Activated effector memory CD4-positive, alpha-beta T cell treated with anti-CD3 and anti-CD28 coated beads, Interleukin-2, amount 50 U/mL, for 16 hours (primary cell): ENCODE measurements around the gene DNASE1L1.

Source experiments
- DNase-seq: peaks from one replicate; pipeline ENCODE4 v3.0.0-alpha.2; 2020

DNASE1L1 gene

DNA sequence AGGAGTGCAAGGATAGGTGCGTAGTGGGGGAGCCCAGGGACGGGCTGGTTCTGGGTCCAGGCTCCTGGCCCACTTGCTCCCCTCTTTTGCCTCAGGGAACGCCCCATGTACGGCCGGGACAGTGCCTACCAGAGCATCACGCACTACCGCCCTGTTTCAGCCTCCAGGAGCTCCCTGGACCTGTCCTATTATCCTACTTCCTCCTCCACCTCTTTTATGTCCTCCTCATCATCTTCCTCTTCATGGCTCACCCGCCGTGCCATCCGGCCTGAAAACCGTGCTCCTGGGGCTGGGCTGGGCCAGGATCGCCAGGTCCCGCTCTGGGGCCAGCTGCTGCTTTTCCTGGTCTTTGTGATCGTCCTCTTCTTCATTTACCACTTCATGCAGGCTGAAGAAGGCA, 28.3 kb downstream of the DNASE1L1 start:
- no peak for DNase-seq

DNA sequence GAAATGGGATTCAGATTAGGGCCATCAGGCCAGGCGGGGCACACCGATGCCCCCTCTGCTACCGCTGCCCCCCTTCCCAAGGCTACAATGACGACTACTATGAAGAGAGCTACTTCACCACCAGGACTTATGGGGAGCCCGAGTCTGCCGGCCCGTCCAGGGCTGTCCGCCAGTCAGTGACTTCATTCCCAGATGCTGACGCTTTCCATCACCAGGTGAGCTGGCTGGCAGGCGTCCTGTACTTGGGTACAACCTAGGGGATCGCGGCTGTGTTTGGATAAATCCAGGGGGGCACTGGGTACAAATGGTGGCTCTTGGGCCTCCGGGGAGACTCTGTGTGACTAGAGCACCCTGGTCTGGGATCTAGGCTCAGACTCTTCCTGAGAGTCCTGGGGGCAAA, 28.9 kb downstream of the DNASE1L1 start:
- DNase-seq, result no peak

DNA sequence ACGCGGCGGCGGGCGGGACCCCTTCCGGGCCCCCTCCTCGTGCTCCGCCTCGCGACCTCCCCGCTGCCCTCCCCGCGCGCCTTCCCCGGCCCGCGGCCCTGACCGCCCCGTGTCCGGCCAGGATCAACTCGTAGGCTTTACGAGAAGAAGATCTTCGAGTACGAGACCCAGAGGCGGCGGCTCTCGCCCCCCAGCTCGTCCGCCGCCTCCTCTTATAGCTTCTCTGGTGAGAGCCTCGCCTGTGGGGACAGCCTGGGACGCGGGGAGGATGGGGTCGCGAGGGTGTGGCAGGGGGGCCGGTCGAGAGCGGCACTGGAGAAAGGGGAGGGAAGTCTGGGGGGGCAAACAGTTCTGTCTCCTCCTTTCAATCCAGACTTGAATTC, 29.5 kb downstream of the DNASE1L1 start:
- no peak for DNase-seq

DNA sequence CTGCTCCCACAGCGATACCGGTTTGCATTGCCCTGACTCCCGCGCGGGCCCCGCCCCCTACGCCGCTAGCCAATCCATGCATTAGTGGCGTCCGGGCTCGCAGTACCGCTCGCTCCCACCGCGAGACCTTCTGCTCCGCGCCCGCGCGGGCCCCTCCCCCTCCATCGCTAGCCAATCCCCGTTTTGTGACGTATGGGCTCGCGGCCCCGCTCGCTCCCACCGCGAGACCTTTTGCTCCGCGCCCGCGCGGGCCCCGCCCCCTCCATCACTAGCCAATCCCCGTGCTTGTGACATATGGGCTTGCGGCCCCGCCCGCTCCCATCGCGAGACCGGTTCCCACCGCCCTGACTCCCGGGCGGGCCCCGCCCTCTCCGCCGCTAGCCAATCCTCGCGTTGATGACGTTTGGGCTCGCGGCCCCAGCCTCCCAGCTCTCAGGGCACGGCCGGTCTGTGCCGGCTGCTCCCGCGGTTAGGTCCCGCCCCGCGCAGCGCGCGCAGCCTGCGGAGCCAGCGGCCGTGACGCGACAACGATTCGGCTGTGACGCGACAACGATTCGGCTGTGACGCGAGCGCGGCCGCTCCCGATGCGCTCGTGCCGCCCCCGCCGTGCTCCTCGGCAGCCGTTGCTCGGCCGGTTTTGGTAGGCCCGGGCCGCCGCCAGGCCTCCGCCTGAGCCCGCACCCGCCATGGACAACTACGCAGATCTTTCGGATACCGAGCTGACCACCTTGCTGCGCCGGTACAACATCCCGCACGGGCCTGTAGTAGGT, 30.1 kb downstream of the DNASE1L1 start, which contains the start of gene EMD:
Gene EMD, plus strand, starts transcription at position 497 of the 770 bp plus-strand sequence. Its CDS starts 190 bp downstream, at position 687.
- peak; percentile 98 for DNase-seq

DNA sequence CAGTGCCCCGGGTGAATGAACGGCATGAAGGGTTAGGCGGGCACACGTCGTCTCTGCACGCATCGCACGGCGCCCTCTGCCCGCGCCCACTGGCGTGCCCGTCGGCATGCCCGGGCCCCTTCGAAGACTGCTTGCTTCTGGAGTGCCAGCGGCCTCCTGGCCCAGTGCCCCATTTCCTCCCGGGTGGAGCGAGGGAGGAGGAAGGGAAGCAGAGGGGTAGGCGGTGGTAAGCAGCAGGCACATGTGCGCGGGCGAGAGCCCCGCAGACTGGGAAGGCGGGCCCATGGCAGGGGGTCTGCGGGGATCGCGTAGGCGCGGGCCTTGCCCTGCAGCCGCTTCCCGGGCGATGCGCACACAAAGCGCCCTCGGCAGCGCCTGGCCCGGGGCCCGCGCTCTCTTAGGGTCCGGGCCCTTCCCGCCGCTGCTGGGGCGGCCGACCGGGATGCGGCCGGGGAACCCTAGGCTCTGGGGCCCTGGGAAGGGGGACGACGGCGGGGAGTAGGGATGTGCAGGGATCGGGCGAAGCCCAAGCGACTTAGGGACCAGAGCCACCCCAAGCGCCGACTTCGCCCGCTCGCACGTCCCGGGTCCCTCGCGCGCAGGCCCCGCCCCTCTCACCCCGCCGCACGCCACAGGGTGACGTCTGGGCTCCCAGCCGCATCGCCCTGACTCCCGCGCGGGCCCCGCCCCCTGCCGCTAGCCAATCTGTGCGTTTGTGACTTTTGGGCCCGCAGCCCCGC, 30.8 kb downstream of the DNASE1L1 start:
- peak; percentile 76 for DNase-seq

DNA sequence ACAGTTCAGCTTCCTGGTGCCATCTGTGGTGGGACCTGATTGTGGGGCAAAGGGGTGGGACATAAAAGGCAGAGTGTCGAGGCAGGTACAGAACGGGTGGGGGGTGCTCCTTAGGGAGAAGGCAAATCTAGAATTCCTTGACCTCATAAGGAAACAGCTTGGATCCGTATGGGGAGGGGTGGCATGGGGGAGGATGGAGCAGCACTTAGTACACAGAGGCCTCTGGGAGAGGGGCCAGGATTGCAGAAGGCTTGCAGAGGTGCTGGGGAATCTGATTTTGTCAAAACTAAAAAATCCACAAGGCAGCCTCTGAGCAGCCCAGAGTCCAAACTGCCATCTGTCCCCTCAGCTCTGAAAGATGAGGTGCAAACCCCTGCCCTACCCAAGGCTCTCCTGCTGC, 32.3 kb downstream of the DNASE1L1 start:
- no peak for DNase-seq

DNA sequence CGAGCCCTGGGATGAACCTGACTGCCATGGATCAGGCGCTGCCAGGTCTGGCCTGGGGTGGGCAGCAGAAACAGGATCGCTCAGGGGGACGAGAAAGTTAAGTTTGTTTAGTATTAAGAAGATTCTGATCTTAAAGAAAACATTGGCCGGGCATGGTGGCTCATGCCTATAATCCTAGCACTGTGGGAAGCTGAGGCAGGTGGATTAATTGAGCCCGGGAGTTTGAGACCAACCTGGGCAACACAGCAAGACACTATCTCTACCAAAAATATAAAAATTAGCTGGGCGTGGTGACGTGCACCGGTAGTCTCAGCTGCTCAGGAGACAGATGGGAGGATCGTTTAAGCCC, 33.9 kb downstream of the DNASE1L1 start:
- no peak for DNase-seq

DNA sequence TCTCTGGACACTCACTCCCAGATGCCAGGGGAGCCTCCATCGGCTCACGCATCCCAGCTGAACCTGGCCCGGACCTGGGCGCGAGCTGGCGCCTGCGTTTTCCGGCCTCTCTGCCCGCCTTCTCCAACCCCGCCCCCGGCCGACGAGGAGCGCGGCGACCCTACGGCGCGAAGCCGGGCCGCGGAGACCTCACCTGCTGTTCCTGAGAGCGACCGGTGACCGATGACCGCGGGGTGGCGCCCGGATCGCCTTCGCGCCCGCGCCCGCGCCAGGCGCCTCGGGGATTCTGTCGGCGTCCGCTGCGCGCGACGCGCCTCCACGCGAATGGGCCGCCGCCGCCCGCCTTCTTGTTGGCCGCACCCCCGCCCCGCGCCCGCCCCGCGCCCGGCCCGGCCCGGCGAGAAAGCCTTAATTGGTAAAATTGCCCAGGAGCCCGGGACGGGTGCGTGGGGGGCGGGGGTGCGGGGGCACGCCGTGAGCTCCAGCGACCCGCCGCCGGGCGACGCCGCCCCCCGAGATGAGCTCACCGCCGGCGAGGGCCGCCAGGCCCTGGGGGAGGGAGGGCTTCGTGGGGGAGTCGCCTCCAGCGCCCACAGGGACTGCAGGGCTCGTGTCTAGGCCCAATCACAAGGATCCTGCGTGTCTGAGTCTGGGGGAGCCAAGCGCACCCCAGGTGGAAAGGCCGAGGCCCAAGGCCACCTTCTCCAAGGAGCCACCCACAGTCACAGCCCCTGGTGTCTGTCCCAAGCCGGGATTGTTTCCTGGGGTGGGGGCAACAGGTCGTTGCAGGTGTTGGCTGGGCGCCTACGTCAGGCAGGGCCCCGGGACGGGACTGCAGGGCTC, 34.5 kb downstream of the DNASE1L1 start, which contains the start of gene FLNA:
Gene FLNA, minus strand, starts transcription at position 322 of the 843 bp plus-strand sequence. CDS start 3,389 bp downstream, outside the sequence.
- peak; percentile 75 for DNase-seq

DNA sequence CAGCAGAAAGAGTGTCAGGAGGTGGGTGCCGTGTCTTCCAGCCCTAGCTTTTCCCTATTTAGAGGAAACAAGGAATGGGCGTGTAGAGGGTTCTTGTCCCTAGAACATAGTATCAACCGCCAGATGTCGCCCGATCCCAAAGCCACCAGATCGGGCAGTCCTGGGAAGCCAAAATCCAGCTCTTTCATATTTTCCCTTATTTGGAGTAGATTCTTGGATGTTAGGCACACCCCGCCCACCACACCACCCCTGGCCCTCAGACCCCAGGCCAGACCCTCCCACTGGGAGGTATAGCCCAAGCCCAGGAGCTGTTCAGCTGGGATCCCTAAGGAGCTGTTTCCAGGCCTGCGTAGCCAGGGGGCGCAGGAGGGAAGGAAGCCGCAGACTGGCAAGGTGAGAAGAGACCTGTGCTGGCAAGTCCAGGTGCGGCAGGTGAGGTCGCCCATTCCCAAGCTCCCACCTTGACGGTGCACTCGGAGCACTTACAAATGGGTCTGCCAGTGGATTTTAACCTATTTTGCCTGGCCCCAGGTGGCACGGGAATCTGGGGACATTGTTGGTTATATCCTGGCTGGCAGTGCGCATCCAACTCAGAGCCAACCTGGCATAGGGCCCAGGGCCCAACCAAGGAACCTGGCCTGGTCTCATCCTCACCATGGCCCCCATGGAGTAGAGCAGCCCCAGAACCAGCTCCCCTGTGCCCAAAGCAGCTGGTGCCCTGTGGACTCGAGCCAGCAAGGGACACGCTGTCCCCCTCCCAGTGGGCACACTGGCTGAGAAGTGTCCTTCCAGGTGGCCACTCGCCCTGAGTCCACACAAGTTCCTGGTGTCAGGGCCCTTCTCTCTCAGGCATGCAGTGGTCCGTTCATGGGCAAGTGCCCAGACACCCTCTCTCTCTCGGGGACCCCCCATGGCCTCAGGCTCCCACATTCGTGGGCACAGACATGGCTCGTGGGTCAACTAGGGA, 35.4 kb downstream of the DNASE1L1 start:
- DNase-seq, result peak; percentile 74

DNA sequence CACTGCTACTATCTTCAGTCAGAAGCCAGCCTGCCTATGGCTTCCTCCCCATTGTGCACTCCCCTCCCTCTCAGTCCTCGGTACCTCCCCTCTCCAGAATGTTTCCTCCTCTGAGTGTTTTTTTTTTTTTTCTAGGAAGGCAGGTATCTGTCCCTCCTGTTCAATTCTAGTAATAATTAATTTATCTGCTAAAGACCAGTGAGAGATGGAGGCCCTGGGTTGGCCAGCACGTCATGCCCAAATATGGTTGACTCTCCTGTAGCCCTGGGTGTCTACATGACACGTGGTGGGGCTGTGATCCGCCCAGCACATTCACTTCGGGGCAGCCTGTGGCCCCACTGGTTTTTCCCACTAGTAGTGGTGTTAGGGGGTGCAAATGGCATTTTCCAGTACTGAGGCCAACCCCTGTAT, 36.4 kb downstream of the DNASE1L1 start:
- peak; percentile 79 for DNase-seq

DNA sequence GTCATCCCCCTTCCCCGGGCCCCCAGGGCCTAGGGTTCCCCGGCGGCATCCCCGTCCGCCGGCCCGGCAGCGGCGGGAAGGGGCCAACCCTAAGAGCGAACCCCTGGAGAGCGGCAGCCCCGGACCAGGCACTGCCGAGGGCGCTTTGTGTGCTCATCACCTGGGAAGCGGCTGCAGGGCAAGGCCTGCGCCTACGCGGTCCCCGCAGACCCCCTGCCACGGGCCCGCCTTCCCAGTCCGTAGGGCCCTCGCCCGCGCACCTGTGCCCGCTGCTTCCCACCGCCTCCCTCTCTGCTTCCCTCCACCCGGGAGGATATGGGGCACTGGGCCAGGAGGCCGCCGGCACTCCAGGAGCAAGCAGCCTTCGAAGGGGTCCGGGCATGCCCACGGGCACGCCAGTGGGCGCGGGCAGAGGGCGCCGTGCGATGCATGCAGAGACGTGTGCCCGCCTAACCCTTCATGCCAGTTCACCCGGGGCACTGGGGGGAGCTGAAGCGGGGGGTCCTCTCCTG, 37.2 kb downstream of the DNASE1L1 start:
- no peak for DNase-seq

DNA sequence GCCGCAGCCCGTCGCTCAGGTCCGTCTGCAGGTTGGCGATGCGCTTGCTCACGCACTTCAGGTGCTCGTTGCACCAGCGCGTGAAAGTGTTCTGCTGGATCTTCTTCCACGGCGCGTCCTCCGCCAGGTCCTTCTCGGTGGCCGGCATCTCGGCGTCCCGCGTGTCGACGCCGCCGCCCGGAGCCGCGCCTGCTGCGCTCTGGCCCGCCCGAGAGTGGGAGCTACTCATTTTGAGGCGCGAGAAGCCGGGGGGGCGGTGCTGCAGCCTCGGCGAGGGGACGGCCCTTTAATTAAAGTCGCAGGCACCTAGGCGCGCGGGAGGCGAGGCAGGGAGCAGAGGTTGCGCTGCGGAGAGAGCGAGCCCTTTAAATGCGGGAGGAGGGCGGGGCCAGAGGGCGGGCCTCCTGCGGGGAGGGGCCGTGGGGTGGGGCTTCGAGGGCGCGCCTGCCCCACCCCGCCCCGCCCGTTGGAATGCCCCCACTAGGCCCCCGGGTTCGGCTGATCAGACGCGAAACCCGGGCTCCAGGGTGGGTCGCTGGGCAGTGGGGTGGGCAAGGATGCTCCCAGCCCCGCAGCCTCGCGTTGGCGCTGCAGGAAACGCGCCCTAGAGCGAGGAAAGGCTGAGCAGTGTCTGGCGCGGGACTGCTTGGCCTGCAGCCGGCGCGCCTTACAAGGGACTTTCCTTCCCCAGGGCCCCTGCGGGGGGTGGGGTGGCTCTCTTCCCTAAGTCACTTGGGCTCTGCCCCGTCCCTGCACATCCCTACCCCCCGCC, 37.9 kb downstream of the DNASE1L1 start:
- peak; percentile 97 for DNase-seq

DNA sequence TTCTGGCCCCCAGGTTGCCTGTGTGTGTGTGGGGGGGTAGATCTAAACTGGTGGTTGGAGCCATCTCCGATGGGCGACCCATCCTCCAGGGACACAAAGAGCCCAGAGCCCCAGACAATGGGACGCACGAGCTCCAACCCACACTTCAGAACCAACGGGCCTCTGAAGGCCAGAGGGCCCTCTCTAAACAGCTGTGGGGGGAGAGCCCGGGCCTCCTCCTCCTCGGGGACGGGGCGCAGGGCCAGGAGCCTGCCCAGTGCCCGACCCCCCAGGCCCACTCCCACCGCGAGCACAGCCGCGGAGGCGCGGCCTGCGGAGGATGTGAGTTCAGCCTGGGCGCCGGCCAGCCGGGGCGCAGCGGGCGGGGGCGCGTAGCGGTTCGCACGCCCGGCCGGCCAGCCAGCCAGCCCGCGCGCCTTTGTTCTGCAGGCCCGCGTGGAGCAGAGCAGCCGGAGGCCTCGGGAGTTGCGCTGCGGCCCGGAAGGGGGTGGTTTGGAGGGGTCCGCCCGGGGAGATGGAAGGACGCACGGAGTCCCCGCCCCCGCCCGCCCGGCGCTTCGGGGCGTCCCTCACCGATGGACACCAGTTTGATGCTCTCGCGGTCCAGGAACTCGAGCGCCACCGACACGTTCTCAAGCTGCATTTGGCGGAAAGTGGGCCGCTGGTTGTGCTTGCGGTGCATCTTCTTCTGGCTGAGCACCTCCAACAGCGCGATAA, 38.6 kb downstream of the DNASE1L1 start:
- DNase-seq, result no peak

DNA sequence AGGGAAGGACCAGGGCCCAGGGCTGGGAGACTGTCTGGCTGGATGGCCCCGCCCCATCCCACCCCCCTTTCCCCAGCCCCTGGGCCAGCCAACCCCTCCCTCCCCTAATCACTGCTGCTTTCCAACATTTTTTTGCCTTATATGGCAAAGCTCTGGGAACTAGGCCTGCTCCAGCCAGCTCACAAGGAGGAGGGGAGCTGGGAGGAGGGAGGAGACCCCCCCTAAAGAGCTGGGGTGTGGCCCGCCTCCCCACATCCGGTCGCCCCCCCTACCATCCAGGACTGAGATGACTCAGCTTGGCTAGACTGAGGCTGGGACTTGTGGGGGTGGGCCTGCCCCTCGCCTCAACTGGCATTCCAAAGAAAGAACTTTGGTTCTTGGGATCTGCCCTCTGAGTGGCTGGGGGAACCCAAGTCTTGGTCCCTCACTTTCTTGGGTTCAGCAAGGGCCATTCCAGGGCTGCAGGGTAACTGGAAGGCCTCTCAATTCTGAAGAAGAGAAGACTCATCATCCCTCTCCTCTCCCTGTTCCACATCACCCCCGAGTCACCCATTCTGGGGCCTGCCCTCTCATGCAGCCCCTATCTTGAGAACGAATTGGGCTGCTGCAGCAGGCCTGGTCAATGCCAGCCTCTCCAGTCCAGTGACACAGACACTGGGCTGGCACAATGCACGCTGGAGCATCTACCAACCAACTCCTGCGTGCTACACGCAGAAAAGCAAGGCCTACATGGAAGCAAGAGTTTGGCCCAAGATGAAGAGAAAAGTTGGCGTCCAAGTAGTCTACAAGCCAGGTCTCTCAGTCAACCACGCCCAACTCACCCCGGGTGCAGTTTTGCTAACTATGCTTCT, 39.4 kb downstream of the DNASE1L1 start:
- peak; percentile 89 for DNase-seq

DNA sequence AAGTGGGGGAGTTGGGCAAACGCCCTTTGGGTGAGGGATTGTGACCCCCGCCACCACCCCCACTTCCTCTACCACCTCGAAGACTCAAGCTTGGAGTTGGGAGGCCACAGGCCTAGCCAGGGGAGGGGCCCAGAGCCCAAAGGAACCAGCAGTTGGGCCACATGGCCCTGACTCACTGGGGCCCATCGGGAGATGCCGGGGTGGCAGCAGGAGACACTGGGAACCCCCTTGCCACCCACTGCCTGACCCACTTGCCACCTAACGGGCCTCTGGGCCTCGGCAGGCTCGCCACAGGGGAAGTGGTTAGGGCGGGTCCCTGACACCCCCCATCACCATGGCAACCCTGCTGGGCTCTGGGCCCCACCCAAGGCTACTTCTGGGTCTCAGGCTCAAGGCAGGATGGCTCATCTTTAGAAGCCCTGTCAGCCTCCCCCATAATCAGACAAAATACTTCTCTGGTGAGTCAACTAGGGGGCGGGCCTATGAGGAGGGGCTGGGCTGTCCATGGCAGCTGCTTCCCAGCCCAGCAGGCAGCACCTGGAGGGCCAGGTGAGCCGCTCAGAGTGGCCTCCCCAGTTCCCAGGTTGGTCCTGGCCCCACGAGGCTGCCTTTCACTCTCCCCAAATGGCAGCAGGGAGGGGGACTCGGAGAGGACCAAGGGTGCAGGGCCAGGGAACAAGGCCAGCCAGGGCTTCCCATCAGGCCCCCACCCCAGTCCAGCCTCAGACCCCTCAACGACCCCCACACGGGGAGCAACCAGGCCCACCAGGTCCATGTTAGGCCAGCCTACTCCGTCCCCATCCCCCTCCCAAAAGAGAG, 40.2 kb downstream of the DNASE1L1 start:
- DNase-seq, result peak; percentile 96

DNA sequence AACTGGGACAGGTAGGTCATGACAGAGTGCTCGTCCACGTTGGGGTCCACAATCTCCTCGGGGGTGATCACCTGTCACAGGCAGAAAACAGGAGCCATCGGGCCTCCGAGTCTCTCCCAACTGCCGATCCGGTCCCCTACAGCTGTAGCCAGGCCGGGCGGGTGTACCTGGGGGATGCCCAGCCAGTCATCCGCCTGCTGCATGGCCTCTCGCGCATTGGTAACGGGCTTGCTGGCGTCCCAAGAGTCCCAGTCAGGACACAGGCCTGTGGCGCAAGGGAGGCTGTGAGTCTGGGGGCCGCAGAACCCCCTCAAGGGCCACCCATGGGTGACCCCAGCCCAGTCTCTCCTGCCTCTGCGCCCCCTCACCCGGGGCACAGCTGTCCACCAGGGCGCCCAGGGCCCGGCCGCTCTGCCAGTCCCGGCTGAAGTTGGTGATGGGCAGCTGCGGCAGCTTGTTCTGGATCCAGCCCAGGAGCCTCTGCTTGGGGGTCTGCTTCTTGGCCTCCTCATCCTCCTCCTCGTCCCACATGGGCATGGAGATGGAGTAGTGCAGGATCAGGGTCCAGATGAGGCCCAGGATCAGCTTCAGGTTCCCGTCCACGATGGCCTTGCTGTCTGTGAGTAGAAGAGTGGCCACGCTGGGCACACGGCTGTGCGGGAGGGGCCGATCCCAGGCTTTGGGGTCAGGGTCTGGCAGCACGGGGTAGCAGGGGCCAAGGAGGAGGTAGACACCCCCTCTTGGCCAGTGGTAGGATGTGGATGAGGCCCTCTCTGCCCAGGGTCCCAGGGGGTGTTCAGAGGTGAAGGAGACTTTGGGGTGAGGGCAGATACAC, 41.4 kb downstream of the DNASE1L1 start:
- no peak for DNase-seq

DNA sequence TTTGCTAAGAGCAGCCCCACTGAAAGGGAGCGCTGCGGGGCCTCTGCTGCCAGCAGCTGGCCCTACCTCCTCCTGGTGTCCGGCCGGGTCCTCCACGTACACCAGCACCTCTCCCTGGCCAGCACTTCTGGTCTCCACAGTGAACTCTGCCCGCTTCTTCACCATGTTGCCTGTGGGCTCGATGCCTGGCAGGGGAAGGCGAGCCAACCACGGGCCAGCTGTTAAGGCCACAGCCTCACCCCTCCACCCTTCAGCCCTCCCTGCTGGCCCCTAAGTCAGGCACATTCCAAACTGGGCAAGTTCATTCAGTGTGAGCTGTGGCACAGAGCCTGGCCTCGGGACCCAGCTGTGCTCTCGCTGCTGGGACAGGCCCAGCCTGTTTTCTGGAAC, 42.4 kb downstream of the DNASE1L1 start:
- no peak for DNase-seq
